H1 (cell line): ENCODE measurements around the gene PKP3. TPM values are rescaled to one million over a fixed set of nuclear protein-coding genes. Genes with fewer than 3 reads are reported as not detected.

Source experiments
- CTCF ChIA-PET: fragments of 300-600 bp; sonication (Branson Sonifier 250); formaldehyde crosslinking; loops from one replicate; lab custom pipeline; 2021; ENCODE audit not compliant: partially characterized antibody; lab: Charles Lee
- POLR2A ChIA-PET: fragments of 300-600 bp; sonication (Branson Sonifier 250); formaldehyde crosslinking; loops from one replicate; lab custom pipeline; 2021; ENCODE audit warnings: inconsistent platforms; ENCODE audit not compliant: partially characterized antibody; lab: Charles Lee
- DNase-seq, 2 experiments: peaks; one replicate each; pipeline versions ENCODE4 v3.0.0 to v3.0.0-alpha.2; 2010 to 2022; ENCODE audit warnings: low spot score in 2 of 2, low read depth in 1 of 2, mixed read lengths in 1 of 2
- FAIRE-seq: peaks from 2 replicates; lab custom pipeline; 2011; peaks lifted over from hg19 to GRCh38; lab: Jason Lieb, UNC
- H2AFZ ChIP-seq: 2 replicates; pipeline ENCODE4 v1.8.1; 2012; ENCODE audit warnings: low read length, inconsistent platforms
- H2AK5ac ChIP-seq: 2 replicates; pipeline ENCODE4 v1.6.1; 2013; ENCODE audit warnings: low read depth, low read length
- H2BK120ac ChIP-seq: replicated peaks from 2 replicates; pipeline ENCODE3; 2013; ENCODE audit warnings: low read depth, low read length, inconsistent platforms
- H2BK12ac ChIP-seq: 2 replicates; pipeline ENCODE4 v1.6.1; 2013; ENCODE audit warnings: low read depth, low read length
- H2BK15ac ChIP-seq: 2 replicates; pipeline ENCODE4 v1.6.1; 2013; ENCODE audit warnings: low read length
- H2BK20ac ChIP-seq: 2 replicates; pipeline ENCODE4 v1.6.1; 2013; ENCODE audit warnings: low read length
- H2BK5ac ChIP-seq: 2 replicates; pipeline ENCODE4 v1.6.1; 2013; ENCODE audit warnings: low read depth, low read length
- H3K14ac ChIP-seq: 2 replicates; pipeline ENCODE4 v1.6.1; 2013; ENCODE audit warnings: inconsistent platforms; ENCODE audit not compliant: insufficient read length
- H3K18ac ChIP-seq: 2 replicates; pipeline ENCODE4 v1.6.1; 2013; ENCODE audit warnings: low read length; ENCODE audit errors: extremely low read depth
- H3K23ac ChIP-seq: 2 replicates; pipeline ENCODE4 v1.6.1; 2013; ENCODE audit warnings: inconsistent platforms; ENCODE audit not compliant: insufficient read length
- H3K23me2 ChIP-seq: 2 replicates; pipeline ENCODE4 v1.6.1; 2013; ENCODE audit warnings: low read depth, low read length
- H3K27ac ChIP-seq: 2 replicates; pipeline ENCODE4 v1.6.1; 2011; ENCODE audit warnings: low read depth, low read length, inconsistent platforms
- H3K27me3 ChIP-seq, 4 experiments: replicated peaks in 1 of 4; 1 replicate in 1 of 4; 2 replicates in 3 of 4; pipeline versions ENCODE4 v1.6.1 to v1.8.1; 2011 to 2013; ENCODE audit warnings: low read length in 3 of 4, mild to moderate bottlenecking in 3 of 4, inconsistent platforms in 2 of 4, mixed read lengths in 2 of 4, moderate library complexity in 1 of 4; ENCODE audit not compliant: control insufficient read depth in 3 of 4, insufficient read depth in 3 of 4; ENCODE audit errors: extremely low read depth in 1 of 4
- H3K36me3 ChIP-seq, 4 experiments: 2 replicates each; pipeline versions ENCODE4 v1.6.1 to v1.8.1; 2011 to 2013; ENCODE audit warnings: mild to moderate bottlenecking in 4 of 4, low read length in 3 of 4, moderate library complexity in 2 of 4, control low read depth in 1 of 4, inconsistent platforms in 1 of 4; ENCODE audit not compliant: insufficient read depth in 4 of 4, control insufficient read depth in 2 of 4
- H3K4ac ChIP-seq: replicated peaks from 2 replicates; pipeline ENCODE3; 2013; ENCODE audit warnings: low read length, low read depth, mixed read lengths, inconsistent platforms; ENCODE audit not compliant: insufficient read length
- H3K4me1 ChIP-seq, 4 experiments: replicated peaks in 1 of 4; 1 replicate in 1 of 4; 2 replicates in 3 of 4; pipeline versions ENCODE4 v1.6.1 to v1.8.1; 2011 to 2013; ENCODE audit warnings: low read length in 3 of 4, inconsistent platforms in 2 of 4, mixed read lengths in 1 of 4; ENCODE audit not compliant: insufficient read depth in 4 of 4, control insufficient read depth in 3 of 4
- H3K4me2 ChIP-seq, 2 experiments: 2 replicates each; pipeline versions ENCODE4 v1.6.1 to v1.8.1; 2011 to 2013; ENCODE audit warnings: low read depth in 2 of 2, low read length in 2 of 2, control low read depth in 1 of 2, inconsistent platforms in 1 of 2, mild to moderate bottlenecking in 1 of 2; ENCODE audit not compliant: insufficient read depth in 1 of 2
- H3K4me3 ChIP-seq, 4 experiments: fragments of 200-600, 300-600 bp in 1 of 4; sonication (generic), shearing (Covaris generic), sonication (Bioruptor Twin) in 1 of 4; 2 replicates each; pipeline versions ENCODE4 v1.5.1 to v1.8.1; 2011 to 2016; ENCODE audit warnings: low read length in 4 of 4, low read depth in 3 of 4, control low read depth in 2 of 4, inconsistent platforms in 2 of 4, mild to moderate bottlenecking in 2 of 4, mixed read lengths in 1 of 4, moderate library complexity in 1 of 4; ENCODE audit not compliant: insufficient read depth in 2 of 4; ENCODE audit errors: extremely low read depth in 1 of 4
- H3K56ac ChIP-seq: replicated peaks from 2 replicates; pipeline ENCODE3; 2013; ENCODE audit warnings: low read depth, mild to moderate bottlenecking, mixed read lengths, low read length, inconsistent platforms; ENCODE audit not compliant: insufficient read length
- H3K79me1 ChIP-seq: 2 replicates; pipeline ENCODE4 v1.6.1; 2013; ENCODE audit warnings: low read depth, low read length, control low read depth
- H3K79me2 ChIP-seq, 2 experiments: 2 replicates each; pipeline versions ENCODE4 v1.6.1 to v1.8.1; 2012 to 2013; ENCODE audit warnings: low read length in 2 of 2, mild to moderate bottlenecking in 2 of 2, inconsistent platforms in 1 of 2; ENCODE audit not compliant: insufficient read depth in 2 of 2, control insufficient read depth in 1 of 2
- H3K9ac ChIP-seq, 4 experiments: replicated peaks in 1 of 4; 1 replicate in 1 of 4; 2 replicates in 3 of 4; pipeline versions ENCODE4 v1.6.1 to v1.8.1; 2011 to 2013; ENCODE audit warnings: low read depth in 3 of 4, low read length in 3 of 4, control low read depth in 2 of 4, mild to moderate bottlenecking in 2 of 4, moderate library complexity in 2 of 4, inconsistent platforms in 1 of 4; ENCODE audit errors: extremely low read depth in 1 of 4
- H3K9me3 ChIP-seq, 2 experiments: 2 replicates each; pipeline versions ENCODE4 v1.6.1 to v1.8.1; 2012 to 2013; ENCODE audit warnings: mild to moderate bottlenecking in 2 of 2, moderate library complexity in 2 of 2, control low read depth in 1 of 2, inconsistent platforms in 1 of 2, low read depth in 1 of 2, low read length in 1 of 2, mixed read lengths in 1 of 2; ENCODE audit not compliant: insufficient read depth in 2 of 2
- H4K20me1 ChIP-seq, 2 experiments: replicated peaks in 1 of 2; 2 replicates each; pipeline versions ENCODE3 to v1.8.1; 2011 to 2013; ENCODE audit warnings: inconsistent platforms in 2 of 2, low read length in 2 of 2, mild to moderate bottlenecking in 1 of 2; ENCODE audit not compliant: insufficient read depth in 2 of 2, control insufficient read depth in 1 of 2
- H4K5ac ChIP-seq: 2 replicates; pipeline ENCODE4 v1.6.1; 2013; ENCODE audit warnings: low read length, low read depth, mixed read lengths, inconsistent platforms; ENCODE audit not compliant: insufficient read length
- H4K8ac ChIP-seq: 2 replicates; pipeline ENCODE4 v1.8.0; 2013; ENCODE audit warnings: mild to moderate bottlenecking, moderate library complexity, low read length, inconsistent platforms; ENCODE audit not compliant: insufficient read depth; ENCODE audit errors: extremely low read depth
- H4K91ac ChIP-seq: replicated peaks from 2 replicates; pipeline ENCODE3; 2013; ENCODE audit warnings: low read length, mixed read lengths, inconsistent platforms; ENCODE audit not compliant: insufficient read length
- BACH1 ChIP-seq: IDR thresholded peaks from 2 replicates; pipeline ENCODE4 v1.6.1; 2012; ENCODE audit warnings: low read length, improper control_type of control experiment
- CTCF ChIP-seq, 3 experiments: IDR thresholded peaks; 1 replicate in 2 of 3; 2 replicates in 1 of 3; pipeline versions ENCODE4 v1.5.1 to v1.6.1; 2011; ENCODE audit warnings: low read length in 3 of 3, mild to moderate bottlenecking in 3 of 3, inconsistent platforms in 2 of 3, low read depth in 1 of 3, moderate library complexity in 1 of 3; ENCODE audit not compliant: insufficient read depth in 1 of 3; ENCODE audit errors: control extremely low read depth in 1 of 3
- GTF2F1 ChIP-seq: IDR thresholded peaks from 2 replicates; pipeline ENCODE4 v1.6.1; 2012; ENCODE audit warnings: low read depth, low read length, improper control_type of control experiment, borderline replicate concordance
- KDM1A ChIP-seq: fragments of 200-600, 300-600 bp; sonication (generic); IDR thresholded peaks from 2 replicates; pipeline ENCODE4 v1.7.1; 2016; ENCODE audit warnings: mild to moderate bottlenecking, low read length, borderline replicate concordance
- MAX ChIP-seq: IDR thresholded peaks from 2 replicates; pipeline ENCODE4 v1.6.1; 2012; ENCODE audit warnings: inconsistent platforms
- SIN3A ChIP-seq, 2 experiments: IDR thresholded peaks in 1 of 2; conservative IDR thresholded peaks in 1 of 2; 2 replicates each; pipeline ENCODE4 v1.6.1; 2011 to 2012; ENCODE audit warnings: low read length in 2 of 2, improper control_type of control experiment in 1 of 2, low read depth in 1 of 2, mild to moderate bottlenecking in 1 of 2
- SP1 ChIP-seq: IDR thresholded peaks from 2 replicates; pipeline ENCODE4 v1.6.1; 2011; ENCODE audit warnings: low read depth, low read length
- SUZ12 ChIP-seq: fragments of 200-600 bp; sonication (generic); IDR thresholded peaks from 2 replicates; pipeline ENCODE4 v1.6.1; 2012; ENCODE audit warnings: mild to moderate bottlenecking, inconsistent platforms, low read length, moderate library complexity, mixed read lengths
- WGBS, 2 experiments: shearing (Covaris generic) in 1 of 2; methylation state at CpG; one replicate each; pipeline versions ENCODE4 v1.1.6 to v1.1.7; 2013 to 2015; ENCODE audit warnings: low lambda C conversion rate in 2 of 2, mixed read lengths in 2 of 2, inconsistent platforms in 1 of 2, low coverage in 1 of 2, missing lambda C conversion rate in 1 of 2; ENCODE audit not compliant: insufficient replicate concordance in 2 of 2, insufficient coverage in 1 of 2, insufficient read length in 1 of 2; ENCODE audit errors: extremely low coverage in 1 of 2, missing lambda C conversion rate in 1 of 2; 5-methylcytosine and 5-hydroxymethylcytosine counted together
- polyA plus RNA-seq, 7 experiments: library from polyadenylated mRNA; depleted of rRNA in 3 of 7; stranded (reverse) in 5 of 7; unstranded in 2 of 7; fragments of >200 nt in 5 of 7; fragments of 200-250 nt in 2 of 7; gene quantifications; 1 replicate in 5 of 7; 2 replicates in 1 of 7; 4 replicates in 1 of 7; pipeline versions ENCODE4 v1.2.1 to v1.2.3, GENCODE V29; 2011 to 2013; ENCODE audit warnings: missing spikeins in 2 of 7, mixed read lengths in 2 of 7
- total RNA-seq: library from RNA; stranded (reverse); fragmentation: NEBNext Ultra II Directional; extraction: Animal tissue kit (Norgen Biotek cat#: 25700); gene quantifications from 2 replicates; pipeline ENCODE4 v1.2.1, GENCODE V29; 2021

The PKP3 gene
- total and polyA plus RNA-seq, 2 of the 8 experiments (the other 6 are each of a cell fraction or from before 2014, with no cell fraction given): 16.7 to 28.7 TPM

DNA sequence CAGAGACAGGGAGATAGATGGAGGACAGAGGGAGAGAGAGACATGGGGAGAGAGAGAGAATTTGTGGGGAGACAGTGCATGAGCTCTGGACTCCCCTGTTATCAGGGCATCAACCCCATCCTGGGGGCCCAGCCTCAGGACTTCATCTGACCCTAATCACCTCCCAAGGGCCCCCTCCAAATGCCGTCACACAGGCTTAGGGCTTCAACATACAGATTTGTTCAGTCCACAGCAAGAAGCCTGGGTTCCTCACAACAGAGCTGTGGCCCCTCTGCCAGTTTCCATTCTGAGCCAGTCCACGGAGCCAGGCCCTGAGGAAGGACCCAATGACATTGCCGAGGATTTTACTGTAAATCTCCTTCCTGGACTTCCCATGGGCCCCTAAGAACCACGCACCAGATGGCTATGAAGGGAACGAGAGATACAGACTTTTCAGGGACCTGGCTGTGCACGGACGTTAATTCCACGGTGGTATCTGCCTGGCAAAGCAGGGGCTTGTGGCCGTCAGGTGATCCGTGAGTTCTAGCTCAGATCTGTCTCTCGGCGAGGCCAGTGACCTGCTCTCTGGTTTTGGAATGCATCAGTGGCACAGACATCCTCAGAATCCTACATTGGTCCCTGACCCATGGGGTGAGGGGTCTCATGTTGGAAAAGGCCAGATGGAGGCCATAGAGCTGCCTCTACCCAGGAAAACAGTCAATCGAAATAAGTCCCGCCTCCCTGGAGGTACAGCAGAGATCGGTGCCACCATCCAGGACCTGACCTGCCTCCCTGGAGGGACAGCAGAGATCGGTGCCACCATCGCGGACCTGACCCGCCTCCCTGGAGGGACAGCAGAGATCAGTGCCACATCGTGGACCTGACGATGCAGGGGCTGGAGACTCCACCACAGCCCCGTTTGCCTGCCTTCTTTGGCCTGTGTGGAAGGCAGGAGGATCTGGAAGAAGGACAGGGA is 33.4 kb upstream of the PKP3 start:
- no peak overlapping the region for H2AFZ ChIP-seq
- no peak overlapping the region for H2BK120ac ChIP-seq
- H4K8ac ChIP-seq: no peak overlapping the region
- H3K79me2 ChIP-seq: peaks cover 0 to 6% of the 10 kb centered on the region in 2 experiments; a peak in 1 of 4 replicates
- no peak overlapping the region for H3K4ac ChIP-seq
- no peak for DNase-seq
- H3K27me3 ChIP-seq: peaks cover 0 to 5% (median 2%) of the 10 kb centered on the region in 4 experiments; a peak in 1 of 7 replicates
- peaks cover 0 to 13% (median 0%) of the 10 kb centered on the region in 4 experiments; a peak in 1 of 8 replicates for H3K36me3 ChIP-seq
- no peak overlapping the region for H2BK15ac ChIP-seq
- POLR2A ChIA-PET: no interaction called here
- FAIRE-seq: no peak
- peaks cover 16% of the 10 kb centered on the region for H3K23me2 ChIP-seq
- CTCF ChIA-PET: interaction anchor here (0.6 to 13.4 kb wide), 13 partner anchors 11 to 160 kb away, joined by 3 to 212 read pairs (median 4); partner anchors contain the start of gene IFITM2
- peaks cover 0 to 16% of the 10 kb centered on the region in 2 experiments for H4K20me1 ChIP-seq
- H3K14ac ChIP-seq: no peak overlapping the region
- no peak overlapping the region for H3K18ac ChIP-seq
- H3K4me2 ChIP-seq: no peak overlapping the region
- no peak overlapping the region for H2AK5ac ChIP-seq
- H2BK5ac ChIP-seq: no peak overlapping the region
- no peak overlapping the region for H4K5ac ChIP-seq
- H3K4me1 ChIP-seq: peaks cover 0 to 4% (median 3%) of the 10 kb centered on the region in 4 experiments; a peak in 6 of 7 replicates
- no peak overlapping the region for H4K91ac ChIP-seq
- no peak overlapping the region for H3K27ac ChIP-seq
- peaks cover 20 to 31% of the 10 kb centered on the region in 2 experiments for H3K9me3 ChIP-seq
- WGBS, 2 experiments: 93% methylated on average over 22 of the region's 22 CpGs; no CpG with 5 or more reads in 1 of the 2 experiments
- no peak overlapping the region for H3K9ac ChIP-seq
- no peak overlapping the region for H2BK12ac ChIP-seq
- no peak overlapping the region for H3K4me3 ChIP-seq
- no peak overlapping the region for H3K23ac ChIP-seq
- H2BK20ac ChIP-seq: no peak overlapping the region
- H3K79me1 ChIP-seq: peaks cover 3% of the 10 kb centered on the region; the same call in 1 of the 2 replicates
- no peak overlapping the region for H3K56ac ChIP-seq
- TF ChIP-seq CTCF (IDR thresholded peaks at IDR 0.05; ENCODE audit: control extremely low read depth in 1 of 3, insufficient read depth in 1 of 3, low read depth in 1 of 3, low read length in 3 of 3) (no peak), BACH1 (no peak), SIN3A (conservative IDR thresholded peaks at IDR 0.05 in 1 of 2, IDR thresholded peaks at IDR 0.05 in 1 of 2; ENCODE audit: low read depth in 1 of 2, low read length in 2 of 2) (no peak), KDM1A (no peak), SUZ12 (no peak), MAX (no peak), SP1 (no peak), GTF2F1 (no peak)
